HEK293 (cell line): ENCODE data around the gene HOXA4.

Source experiments
- AEBP2 ChIP-seq: fragments of 450-650 bp; formaldehyde crosslinking; IDR thresholded peaks from 2 replicates; pipeline ENCODE4 v1.5.1; 2016; ENCODE audit warnings: missing biosample characterization, missing genetic modification characterization, borderline replicate concordance
- FEZF1 ChIP-seq: fragments of 450-650 bp; formaldehyde crosslinking; IDR thresholded peaks from 2 replicates; pipeline ENCODE4 v1.5.1; 2016; ENCODE audit warnings: missing biosample characterization, missing genetic modification characterization
- GLI2 ChIP-seq: fragments of 450-650 bp; formaldehyde crosslinking; IDR thresholded peaks from 2 replicates; pipeline ENCODE4; 2017; ENCODE audit warnings: missing biosample characterization, missing genetic modification characterization, low read depth, borderline replicate concordance
- HOXA7 ChIP-seq: sonication (generic); formaldehyde crosslinking; IDR thresholded peaks from 2 replicates; pipeline ENCODE4 v1.8.1; 2022; ENCODE audit warnings: missing genetic modification reagents, borderline replicate concordance
- KLF17 ChIP-seq: fragments of 450-650 bp; formaldehyde crosslinking; IDR thresholded peaks from 2 replicates; pipeline ENCODE4 v1.5.1; 2016; ENCODE audit warnings: missing biosample characterization, missing genetic modification characterization
- MEIS1 ChIP-seq: sonication (generic); formaldehyde crosslinking; IDR thresholded peaks from 2 replicates; pipeline ENCODE4 v1.8.1; 2022; ENCODE audit warnings: missing genetic modification reagents, mild to moderate bottlenecking, borderline replicate concordance
- REST ChIP-seq: fragments of 450-650 bp; formaldehyde crosslinking; IDR thresholded peaks from 2 replicates; pipeline ENCODE4 v1.5.1; 2016; ENCODE audit warnings: missing biosample characterization, missing genetic modification characterization
- SALL2 ChIP-seq: fragments of 450-650 bp; formaldehyde crosslinking; IDR thresholded peaks from 2 replicates; pipeline ENCODE4 v1.5.0; 2017; ENCODE audit warnings: missing biosample characterization, mild to moderate bottlenecking, missing genetic modification characterization, borderline replicate concordance
- SP3 ChIP-seq: fragments of 450-650 bp; formaldehyde crosslinking; IDR thresholded peaks from 2 replicates; pipeline ENCODE4 v1.5.1; 2016; ENCODE audit warnings: missing biosample characterization, missing genetic modification characterization
- ZBTB7A ChIP-seq: fragments of 450-650 bp; formaldehyde crosslinking; IDR thresholded peaks from 2 replicates; pipeline ENCODE4 v1.5.1; 2016; ENCODE audit warnings: low read depth, missing biosample characterization, missing genetic modification characterization
- ZNF169 ChIP-seq: fragments of 450-650 bp; formaldehyde crosslinking; IDR thresholded peaks from 2 replicates; pipeline ENCODE4 v1.5.1; 2016; ENCODE audit warnings: missing biosample characterization, missing genetic modification characterization
- ZNF19 ChIP-seq: fragments of 450-650 bp; formaldehyde crosslinking; IDR thresholded peaks from 2 replicates; pipeline ENCODE4; 2016; ENCODE audit warnings: missing biosample characterization, missing genetic modification characterization, low read depth
- ZNF2 ChIP-seq: fragments of 450-650 bp; formaldehyde crosslinking; IDR thresholded peaks from 2 replicates; pipeline ENCODE4 v1.5.1; 2016; ENCODE audit warnings: missing biosample characterization, missing genetic modification characterization
- ZNF280D ChIP-seq: fragments of 450-650 bp; formaldehyde crosslinking; IDR thresholded peaks from 2 replicates; pipeline ENCODE4 v1.5.1; 2016; ENCODE audit warnings: missing biosample characterization, missing genetic modification characterization
- ZNF292 ChIP-seq: fragments of 450-650 bp; formaldehyde crosslinking; IDR thresholded peaks from 2 replicates; pipeline ENCODE4 v1.5.1; 2016; ENCODE audit warnings: low read depth, missing biosample characterization, missing genetic modification characterization, borderline replicate concordance
- ZNF302 ChIP-seq: fragments of 450-650 bp; formaldehyde crosslinking; IDR thresholded peaks from 2 replicates; pipeline ENCODE4 v1.5.1; 2016; ENCODE audit warnings: missing biosample characterization, missing genetic modification characterization, low read depth
- ZNF350 ChIP-seq: fragments of 450-650 bp; formaldehyde crosslinking; IDR thresholded peaks from 2 replicates; pipeline ENCODE4 v1.5.0; 2017; ENCODE audit warnings: missing biosample characterization, mild to moderate bottlenecking, missing genetic modification characterization
- ZNF394 ChIP-seq: fragments of 450-650 bp; formaldehyde crosslinking; IDR thresholded peaks from 2 replicates; pipeline ENCODE4 v1.5.1; 2016; ENCODE audit warnings: missing biosample characterization, missing genetic modification characterization, mild to moderate bottlenecking, moderate library complexity, borderline replicate concordance
- ZNF548 ChIP-seq: fragments of 450-650 bp; formaldehyde crosslinking; IDR thresholded peaks from 2 replicates; pipeline ENCODE4 v1.5.1; 2016; ENCODE audit warnings: missing biosample characterization, missing genetic modification characterization
- ZNF549 ChIP-seq: fragments of 450-650 bp; IDR thresholded peaks from 2 replicates; pipeline ENCODE4 v1.5.1; 2018; ENCODE audit warnings: missing biosample characterization, missing genetic modification characterization, mild to moderate bottlenecking, inconsistent platforms, moderate library complexity
- ZSCAN16 ChIP-seq: fragments of 450-650 bp; formaldehyde crosslinking; IDR thresholded peaks from 2 replicates; pipeline ENCODE4 v1.5.1; 2016; ENCODE audit warnings: missing biosample characterization, missing genetic modification characterization
- ZSCAN30 ChIP-seq: fragments of 450-650 bp; IDR thresholded peaks from 2 replicates; pipeline ENCODE4 v1.5.1; 2018; ENCODE audit warnings: missing biosample characterization, mild to moderate bottlenecking, missing genetic modification characterization, moderate library complexity
- TF ChIP-seq, protein P1 (sequence below): IDR thresholded peaks from 2 replicates; pipeline ENCODE4 v1.6.1; 2011; ENCODE audit warnings: mild to moderate bottlenecking, low read depth, low read length, borderline replicate concordance
- TF ChIP-seq, protein P2 (sequence below): fragments of 450-650 bp; formaldehyde crosslinking; IDR thresholded peaks from 2 replicates; pipeline ENCODE4 v1.5.1; 2016; ENCODE audit warnings: missing biosample characterization, missing genetic modification characterization
- TF ChIP-seq, protein P3 (sequence below): fragments of 450-650 bp; formaldehyde crosslinking; IDR thresholded peaks from 2 replicates; pipeline ENCODE4 v1.5.1; 2017; ENCODE audit warnings: missing biosample characterization, missing genetic modification characterization

Gene HOXA4

GRCh38 chr7:27150568-27151340, 20.2 kb upstream of the HOXA4 start (continued):
- TF ChIP-seq, protein P1, sequence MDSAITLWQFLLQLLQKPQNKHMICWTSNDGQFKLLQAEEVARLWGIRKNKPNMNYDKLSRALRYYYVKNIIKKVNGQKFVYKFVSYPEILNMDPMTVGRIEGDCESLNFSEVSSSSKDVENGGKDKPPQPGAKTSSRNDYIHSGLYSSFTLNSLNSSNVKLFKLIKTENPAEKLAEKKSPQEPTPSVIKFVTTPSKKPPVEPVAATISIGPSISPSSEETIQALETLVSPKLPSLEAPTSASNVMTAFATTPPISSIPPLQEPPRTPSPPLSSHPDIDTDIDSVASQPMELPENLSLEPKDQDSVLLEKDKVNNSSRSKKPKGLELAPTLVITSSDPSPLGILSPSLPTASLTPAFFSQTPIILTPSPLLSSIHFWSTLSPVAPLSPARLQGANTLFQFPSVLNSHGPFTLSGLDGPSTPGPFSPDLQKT: no peak
- TF ChIP-seq ZSCAN16 (tag by site-specific recombination): no peak
- TF ChIP-seq ZNF280D: no peak
- no peak for TF ChIP-seq SP3 (tag by site-specific recombination)
- TF ChIP-seq, protein P2, sequence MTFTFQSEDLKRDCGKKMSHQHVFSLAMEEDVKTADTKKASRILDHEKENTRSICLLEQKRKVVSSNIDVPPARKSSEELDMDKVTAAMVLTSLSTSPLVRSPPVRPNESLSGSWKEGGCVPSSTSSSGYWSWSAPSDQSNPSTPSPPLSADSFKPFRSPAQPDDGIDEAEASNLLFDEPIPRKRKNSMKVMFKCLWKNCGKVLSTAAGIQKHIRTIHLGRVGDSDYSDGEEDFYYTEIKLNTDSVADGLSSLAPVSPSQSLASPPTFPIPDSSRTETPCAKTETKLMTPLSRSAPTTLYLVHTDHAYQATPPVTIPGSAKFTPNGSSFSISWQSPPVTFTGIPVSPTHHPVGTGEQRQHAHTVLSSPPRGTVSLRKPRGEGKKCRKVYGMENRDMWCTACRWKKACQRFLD (tag by site-specific recombination): no peak
- no peak for TF ChIP-seq ZNF292
- TF ChIP-seq ZNF2 (tag by site-specific recombination): no peak
- TF ChIP-seq, protein P3, sequence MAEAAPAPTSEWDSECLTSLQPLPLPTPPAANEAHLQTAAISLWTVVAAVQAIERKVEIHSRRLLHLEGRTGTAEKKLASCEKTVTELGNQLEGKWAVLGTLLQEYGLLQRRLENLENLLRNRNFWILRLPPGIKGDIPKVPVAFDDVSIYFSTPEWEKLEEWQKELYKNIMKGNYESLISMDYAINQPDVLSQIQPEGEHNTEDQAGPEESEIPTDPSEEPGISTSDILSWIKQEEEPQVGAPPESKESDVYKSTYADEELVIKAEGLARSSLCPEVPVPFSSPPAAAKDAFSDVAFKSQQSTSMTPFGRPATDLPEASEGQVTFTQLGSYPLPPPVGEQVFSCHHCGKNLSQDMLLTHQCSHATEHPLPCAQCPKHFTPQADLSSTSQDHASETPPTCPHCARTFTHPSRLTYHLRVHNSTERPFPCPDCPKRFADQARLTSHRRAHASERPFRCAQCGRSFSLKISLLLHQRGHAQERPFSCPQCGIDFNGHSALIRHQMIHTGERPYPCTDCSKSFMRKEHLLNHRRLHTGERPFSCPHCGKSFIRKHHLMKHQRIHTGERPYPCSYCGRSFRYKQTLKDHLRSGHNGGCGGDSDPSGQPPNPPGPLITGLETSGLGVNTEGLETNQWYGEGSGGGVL (tag by site-specific recombination): peak; percentile 20; the same call in 1 of the 2 replicates
- TF ChIP-seq ZBTB7A (tag by site-specific recombination): no peak
- peak; percentile 93 for TF ChIP-seq REST (tag by site-specific recombination)
- TF ChIP-seq ZNF394 (tag by site-specific recombination): no peak
- TF ChIP-seq SALL2 (tag by site-specific recombination): no peak
- no peak for TF ChIP-seq ZNF548
- TF ChIP-seq ZNF350 (tag by site-specific recombination): no peak
- TF ChIP-seq ZNF169 (tag by site-specific recombination): no peak
- peak; percentile 77; the same call in 1 of the 2 replicates for TF ChIP-seq MEIS1 (CRISPR knock-in tag)
- no peak for TF ChIP-seq ZNF19 (tag by site-specific recombination)
- no peak for TF ChIP-seq HOXA7
- TF ChIP-seq ZNF302 (tag by site-specific recombination): no peak
- no peak for TF ChIP-seq ZNF549 (tag by site-specific recombination)
- no peak for TF ChIP-seq KLF17 (tag by site-specific recombination)
- no peak for TF ChIP-seq GLI2
- TF ChIP-seq FEZF1 (tag by site-specific recombination): peak; percentile 20; the same call in 1 of the 2 replicates
- TF ChIP-seq ZSCAN30 (tag by site-specific recombination): peak; percentile 51; the same call in 1 of the 2 replicates
- TF ChIP-seq AEBP2 (tag by site-specific recombination): no peak
